ENCODE measurements around the gene RCN1. TPM values are rescaled to one million over a fixed set of nuclear protein-coding genes. Genes with fewer than 3 reads are reported as not detected.

The RCN1 gene
- total and polyA plus RNA-seq, 2 of the 8 experiments (the other 6 are each of a cell fraction or from before 2014, with no cell fraction given) = 45.1 to 123 TPM

DNA sequence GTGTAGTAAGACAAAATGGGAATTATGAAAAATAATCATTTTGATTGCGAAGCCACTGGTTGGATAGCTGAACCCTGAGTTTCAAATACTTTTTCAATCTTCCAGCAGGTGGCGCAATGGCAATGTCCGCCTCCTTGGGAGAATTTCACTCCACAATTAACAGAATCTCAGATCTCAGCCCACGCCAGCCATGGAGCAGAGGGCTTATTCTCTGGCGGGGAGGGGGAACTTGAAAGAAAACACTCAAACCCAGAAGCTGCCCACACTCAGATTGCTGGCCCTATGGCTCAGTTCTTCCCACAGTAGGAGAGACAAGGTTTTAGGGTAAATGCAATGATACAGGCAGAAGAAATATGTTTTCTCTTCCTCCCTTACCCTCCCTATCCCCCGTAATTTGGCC, 38.7 kb upstream of the RCN1 start:
- Histone ChIP-seq H2BK20ac (ENCODE audit: low read length) (no peak overlapping the region), H2BK120ac (replicated peaks; ENCODE audit: low read depth, low read length) (no peak overlapping the region), H4K5ac (ENCODE audit: insufficient read length, low read depth, low read length) (no peak overlapping the region), H3K23ac (ENCODE audit: insufficient read length) (no peak overlapping the region), H3K4ac (replicated peaks; ENCODE audit: insufficient read length, low read depth, low read length) (no peak overlapping the region), H3K9me3 (ENCODE audit: insufficient read depth in 2 of 2, low read depth in 1 of 2, low read length in 1 of 2) (no peaks in the 10 kb centered on the region), H3K23me2 (ENCODE audit: low read depth, low read length) (no peaks in the 10 kb centered on the region; the same call in 1 of the 2 replicates), H3K4me1 (replicated peaks in 1 of 4; ENCODE audit: control insufficient read depth in 3 of 4, insufficient read depth in 4 of 4, low read length in 3 of 4) (no peaks in the 10 kb centered on the region), H3K79me1 (ENCODE audit: low read depth, low read length) (no peaks in the 10 kb centered on the region), H2BK12ac (ENCODE audit: low read depth, low read length) (no peak overlapping the region), H3K36me3 (ENCODE audit: control insufficient read depth in 2 of 4, insufficient read depth in 4 of 4, low read length in 3 of 4) (no peaks in the 10 kb centered on the region), H3K14ac (ENCODE audit: insufficient read length) (no peak overlapping the region), H3K27ac (ENCODE audit: low read depth, low read length) (no peak overlapping the region), H4K91ac (replicated peaks; ENCODE audit: insufficient read length, low read length) (no peak overlapping the region), H3K9ac (replicated peaks in 1 of 4; ENCODE audit: extremely low read depth in 1 of 4, low read depth in 3 of 4, low read length in 3 of 4) (no peak overlapping the region), H3K27me3 (replicated peaks in 1 of 4; ENCODE audit: control insufficient read depth in 3 of 4, extremely low read depth in 1 of 4, insufficient read depth in 3 of 4, low read length in 3 of 4) (no peaks in the 10 kb centered on the region), H3K56ac (replicated peaks; ENCODE audit: insufficient read length, low read depth, low read length) (no peak overlapping the region), H2BK5ac (ENCODE audit: low read depth, low read length) (no peak overlapping the region), H4K8ac (ENCODE audit: extremely low read depth, insufficient read depth, low read length) (no peak overlapping the region), H2AK5ac (ENCODE audit: low read depth, low read length) (no peak overlapping the region), H3K18ac (ENCODE audit: extremely low read depth, low read length) (no peak overlapping the region), H4K20me1 (replicated peaks in 1 of 2; ENCODE audit: control insufficient read depth in 1 of 2, insufficient read depth in 2 of 2, low read length in 2 of 2) (no peaks in the 10 kb centered on the region), H3K4me3 (ENCODE audit: extremely low read depth in 1 of 4, insufficient read depth in 2 of 4, low read depth in 3 of 4, low read length in 4 of 4) (no peak overlapping the region), H3K4me2 (ENCODE audit: insufficient read depth in 1 of 2, low read depth in 2 of 2, low read length in 2 of 2) (no peak overlapping the region), H2AFZ (ENCODE audit: low read length) (no peak overlapping the region), H3K79me2 (ENCODE audit: control insufficient read depth in 1 of 2, insufficient read depth in 2 of 2, low read length in 2 of 2) (no peaks in the 10 kb centered on the region), H2BK15ac (ENCODE audit: low read length) (no peak overlapping the region)
- WGBS, 2 experiments (ENCODE audit: extremely low coverage in 1 of 2, insufficient coverage in 1 of 2, insufficient read length in 1 of 2, insufficient replicate concordance in 2 of 2, low coverage in 1 of 2, low lambda C conversion rate in 2 of 2, missing lambda C conversion rate in 1 of 2) = 36% methylated on average over 6 of the region's 6 CpGs; no CpG with 5 or more reads in 1 of the 2 experiments
- ChIA-PET CTCF (ENCODE audit: partially characterized antibody) (interaction anchor here (0.6 to 12.9 kb wide), 40 partner anchors 8 to 1175 kb away, joined by 3 to 187 read pairs (median 4); no protein-coding TSS in a partner anchor), POLR2A (ENCODE audit: partially characterized antibody) (interaction anchor here (1.2 to 1.4 kb wide), 2 partner anchors 39 to 54 kb away, joined by 4 to 5 read pairs; partner anchors contain the start of gene RCN1)
- peak in 1 of 2 experiments; percentile 73 for DNase-seq (ENCODE audit: low read depth in 1 of 2, low spot score in 2 of 2)
- peak; percentile 97 for FAIRE-seq
- TF ChIP-seq POLR2A (IDR thresholded peaks at IDR 0.05; ENCODE audit: control extremely low read depth in 1 of 2, low read depth in 2 of 2, low read length in 2 of 2) (no peak), YY1 (IDR thresholded peaks at IDR 0.05; ENCODE audit: low read depth, low read length) (peak; percentile 62; the same call in 1 of the 2 replicates), RAD21 (IDR thresholded peaks at IDR 0.05 in 1 of 2, conservative IDR thresholded peaks at IDR 0.05 in 1 of 2; ENCODE audit: low read depth in 2 of 2, low read length in 2 of 2) (peak; percentile 71 to 78)
- TF ChIP-seq, protein P1, sequence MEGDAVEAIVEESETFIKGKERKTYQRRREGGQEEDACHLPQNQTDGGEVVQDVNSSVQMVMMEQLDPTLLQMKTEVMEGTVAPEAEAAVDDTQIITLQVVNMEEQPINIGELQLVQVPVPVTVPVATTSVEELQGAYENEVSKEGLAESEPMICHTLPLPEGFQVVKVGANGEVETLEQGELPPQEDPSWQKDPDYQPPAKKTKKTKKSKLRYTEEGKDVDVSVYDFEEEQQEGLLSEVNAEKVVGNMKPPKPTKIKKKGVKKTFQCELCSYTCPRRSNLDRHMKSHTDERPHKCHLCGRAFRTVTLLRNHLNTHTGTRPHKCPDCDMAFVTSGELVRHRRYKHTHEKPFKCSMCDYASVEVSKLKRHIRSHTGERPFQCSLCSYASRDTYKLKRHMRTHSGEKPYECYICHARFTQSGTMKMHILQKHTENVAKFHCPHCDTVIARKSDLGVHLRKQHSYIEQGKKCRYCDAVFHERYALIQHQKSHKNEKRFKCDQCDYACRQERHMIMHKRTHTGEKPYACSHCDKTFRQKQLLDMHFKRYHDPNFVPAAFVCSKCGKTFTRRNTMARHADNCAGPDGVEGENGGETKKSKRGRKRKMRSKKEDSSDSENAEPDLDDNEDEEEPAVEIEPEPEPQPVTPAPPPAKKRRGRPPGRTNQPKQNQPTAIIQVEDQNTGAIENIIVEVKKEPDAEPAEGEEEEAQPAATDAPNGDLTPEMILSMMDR (IDR thresholded peaks at IDR 0.05; ENCODE audit: control extremely low read depth in 1 of 3, insufficient read depth in 1 of 3, low read depth in 1 of 3, low read length in 3 of 3) = peak; percentile 21 to 79 (median 72)

All from H1 (cell line).